Fibroblast of villous mesenchyme (primary cell): ENCODE data around the gene AKT2. TPM values are rescaled to one million over a fixed set of nuclear protein-coding genes. Genes with fewer than 3 reads are reported as not detected.

Experiments
- DNase-seq: peaks from one replicate; pipeline ENCODE4 v3.0.0-alpha.2; 2010; ENCODE audit warnings: low read depth
- H3K4me3 ChIP-seq: 2 replicates; pipeline ENCODE4 v1.5.1; 2011; ENCODE audit warnings: low read depth, mild to moderate bottlenecking, low read length
- CTCF ChIP-seq: IDR thresholded peaks from 2 replicates; pipeline ENCODE4 v1.5.1; 2012; ENCODE audit warnings: low read depth, mild to moderate bottlenecking, low read length; ENCODE audit not compliant: insufficient read depth
- total RNA-seq: library from RNA; depleted of rRNA; stranded (reverse); fragments of >200 nt; gene quantifications from 2 replicates; pipeline ENCODE4 v1.2.3, GENCODE V29; 2012

The AKT2 gene
- total RNA-seq, 1 donor = 142 TPM

DNA sequence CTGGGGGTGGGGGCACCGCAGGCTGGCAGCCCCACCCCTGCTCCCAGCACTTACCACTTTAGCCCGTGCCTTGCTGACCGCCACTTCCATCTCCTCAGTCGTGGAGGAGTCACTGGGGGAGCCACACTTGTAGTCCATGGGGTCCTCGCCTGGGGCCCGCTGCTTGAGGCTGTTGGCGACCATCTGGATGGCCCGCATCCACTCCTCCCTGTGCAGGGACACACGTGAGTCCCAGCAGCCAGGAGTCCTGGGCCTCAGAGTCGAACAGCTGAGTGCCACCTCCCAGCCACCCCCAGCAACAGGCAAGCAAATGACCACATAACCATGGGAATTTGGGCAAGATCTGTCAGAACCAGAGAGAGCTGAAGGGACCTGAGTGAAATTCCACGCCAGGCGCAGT is 42.7 kb downstream of the AKT2 start:
- TF ChIP-seq CTCF = no peak
- no peak for DNase-seq
- H3K4me3 ChIP-seq = no peak overlapping the region

- TF ChIP-seq CTCF = no peak
- DNase-seq = no peak
- no peak overlapping the region for H3K4me3 ChIP-seq
Observed at GRCh38 chr19:40241809-40242384, 43.2 kb downstream of the AKT2 start.

GRCh38 chr19:40241125-40241808 is 43.9 kb downstream of the AKT2 start:
- DNase-seq = no peak
- TF ChIP-seq CTCF = no peak
- H3K4me3 ChIP-seq = no peak overlapping the region

GRCh38 chr19:40240332-40240731 is 44.8 kb downstream of the AKT2 start:
- no peak overlapping the region for H3K4me3 ChIP-seq
- DNase-seq = no peak
- no peak for TF ChIP-seq CTCF

- DNase-seq = no peak
- no peak for TF ChIP-seq CTCF
- H3K4me3 ChIP-seq = no peak overlapping the region
Observed at GRCh38 chr19:40239415-40240226, 45.5 kb downstream of the AKT2 start.

- no peak overlapping the region for H3K4me3 ChIP-seq
- DNase-seq = no peak
- no peak for TF ChIP-seq CTCF
Observed at GRCh38 chr19:40238775-40239174, 46.4 kb downstream of the AKT2 start.
